ENCODE results near the gene CEMIP. TPM values are rescaled to one million over a fixed set of nuclear protein-coding genes. Genes with fewer than 3 reads are reported as not detected.
A peak's percentile ranks its signal among the peaks of the same experiment; 100 is the strongest.

The CEMIP gene
- total RNA-seq, 4 donors from 2014 or later: 0.21 to 1.4 (median 1.2) TPM; not detected in 1

- H3K4me3 ChIP-seq: no peak overlapping the region
- TF ChIP-seq CTCF (IDR thresholded peaks at IDR 0.05) (no peak), EP300 (IDR thresholded peaks at IDR 0.05) (no peak), POLR2A (IDR thresholded peaks at IDR 0.05) (no peak)
- peaks cover 0 to 6% (median 0%) of the 10 kb centered on the region in 4 donors for H3K4me1 ChIP-seq
- H3K36me3 ChIP-seq: no peaks in the 10 kb centered on the region
- no peaks in the 10 kb centered on the region for H3K27me3 ChIP-seq
- no peak for DNase-seq (ENCODE audit: low spot score in 2 of 2)
- no peak overlapping the region for H3K27ac ChIP-seq
- H3K9me3 ChIP-seq: no peaks in the 10 kb centered on the region
- 66 to 77% methylated on average over 4 of the region's 4 CpGs for WGBS, 2 donors
These were observed 44.8 kb downstream of the CEMIP start for GRCh38 chr15:80823995-80824394.

- Histone ChIP-seq H3K27me3 (no peaks in the 10 kb centered on the region), H3K9me3 (no peaks in the 10 kb centered on the region), H3K4me3 (no peak overlapping the region), H3K4me1 (peaks cover 0 to 6% (median 0%) of the 10 kb centered on the region in 4 donors), H3K27ac (no peak overlapping the region), H3K36me3 (no peaks in the 10 kb centered on the region)
- 67 to 71% methylated on average over 6 of the region's 6 CpGs for WGBS, 2 donors
- DNase-seq (ENCODE audit: low spot score in 2 of 2): peak in 1 of 2 donors; percentile 26
- TF ChIP-seq EP300 (IDR thresholded peaks at IDR 0.05): no peak
- no peak for TF ChIP-seq CTCF (IDR thresholded peaks at IDR 0.05)
- no peak for TF ChIP-seq POLR2A (IDR thresholded peaks at IDR 0.05)
These were observed 46.3 kb downstream of the CEMIP start for GRCh38 chr15:80825361-80826030.

- TF ChIP-seq POLR2A (IDR thresholded peaks at IDR 0.05) (no peak), CTCF (IDR thresholded peaks at IDR 0.05) (no peak), EP300 (IDR thresholded peaks at IDR 0.05) (no peak)
These were observed 49.6 kb downstream of the CEMIP start for GRCh38 chr15:80828796-80829195.

GRCh38 chr15:80830677-80831076, 51.5 kb downstream of the CEMIP start:
- DNase-seq (ENCODE audit: low spot score in 2 of 2): no peak
- Histone ChIP-seq H3K27me3 (no peaks in the 10 kb centered on the region), H3K4me3 (no peak overlapping the region), H3K27ac (no peak overlapping the region), H3K9me3 (no peaks in the 10 kb centered on the region), H3K4me1 (no peaks in the 10 kb centered on the region), H3K36me3 (no peaks in the 10 kb centered on the region)
- 96 to 100% methylated on average over 1 of the region's 1 CpG for WGBS, 2 donors
- no peak for TF ChIP-seq CTCF (IDR thresholded peaks at IDR 0.05)
- no peak for TF ChIP-seq POLR2A (IDR thresholded peaks at IDR 0.05)
- no peak for TF ChIP-seq EP300 (IDR thresholded peaks at IDR 0.05)

More at GRCh38 chr15:80828796-80829195, 49.6 kb downstream of the CEMIP start:
- Histone ChIP-seq H3K4me3 (no peak overlapping the region), H3K9me3 (no peaks in the 10 kb centered on the region), H3K36me3 (no peaks in the 10 kb centered on the region), H3K27me3 (no peaks in the 10 kb centered on the region), H3K4me1 (peaks cover 0 to 6% (median 0%) of the 10 kb centered on the region in 4 donors), H3K27ac (no peak overlapping the region)
- DNase-seq (ENCODE audit: low spot score in 2 of 2): no peak

- Histone ChIP-seq H3K36me3 (no peaks in the 10 kb centered on the region), H3K27ac (no peak overlapping the region), H3K4me3 (no peak overlapping the region), H3K9me3 (no peaks in the 10 kb centered on the region), H3K4me1 (no peaks in the 10 kb centered on the region), H3K27me3 (no peaks in the 10 kb centered on the region)
- 89 to 92% methylated on average over 7 of the region's 7 CpGs for WGBS, 2 donors
- no peak for DNase-seq (ENCODE audit: low spot score in 2 of 2)
- TF ChIP-seq EP300 (IDR thresholded peaks at IDR 0.05): no peak
- no peak for TF ChIP-seq POLR2A (IDR thresholded peaks at IDR 0.05)
- no peak for TF ChIP-seq CTCF (IDR thresholded peaks at IDR 0.05)
These were observed 52.0 kb downstream of the CEMIP start for GRCh38 chr15:80831192-80831591.
